Kidney (tissue), 14 donors: ENCODE data around the gene CAMKMT. TPM values are rescaled to one million over a fixed set of nuclear protein-coding genes. Genes with fewer than 3 reads are reported as not detected.

Source experiments
- DNase-seq, 5 donors: peaks; one replicate each; pipeline ENCODE4 v3.0.0-alpha.2; 2013 to 2020
- FAIRE-seq: peaks from 2 replicates; lab custom pipeline; 2012; peaks lifted over from hg19 to GRCh38; lab: Jason Lieb, UNC
- H3K27ac ChIP-seq, 2 donors: one replicate each; pipeline ENCODE4 v1.7.0; 2013; ENCODE audit warnings: low read depth in 2 of 2, low read length in 2 of 2, inconsistent platforms in 1 of 2
- H3K27me3 ChIP-seq: one replicate; pipeline ENCODE4 v1.7.1; 2013; ENCODE audit warnings: low read length, inconsistent platforms; ENCODE audit not compliant: control insufficient read depth, insufficient read depth
- H3K36me3 ChIP-seq, 3 donors: one replicate each; pipeline versions ENCODE4 v1.7.0 to v1.7.1; 2013; ENCODE audit warnings: low read length in 3 of 3, control low read depth in 1 of 3, inconsistent platforms in 1 of 3; ENCODE audit not compliant: insufficient read depth in 3 of 3, control insufficient read depth in 2 of 3
- H3K4me1 ChIP-seq, 3 donors: one replicate each; pipeline versions ENCODE4 v1.7.0 to v1.7.1; 2013; ENCODE audit warnings: low read length in 3 of 3, inconsistent platforms in 1 of 3, low read depth in 1 of 3; ENCODE audit not compliant: control insufficient read depth in 2 of 3, insufficient read depth in 2 of 3
- H3K4me3 ChIP-seq, 3 donors: one replicate each; pipeline versions ENCODE4 v1.7.0 to v1.8.1; 2013; ENCODE audit warnings: low read length in 3 of 3, control low read depth in 1 of 3, inconsistent platforms in 1 of 3
- H3K9ac ChIP-seq, 3 donors: one replicate each; pipeline versions ENCODE4 v1.7.0 to v1.7.1; 2013; ENCODE audit warnings: low read length in 3 of 3, control low read depth in 1 of 3, inconsistent platforms in 1 of 3
- H3K9me3 ChIP-seq, 3 donors: one replicate each; pipeline versions ENCODE4 v1.7.0 to v1.7.1; 2013; ENCODE audit warnings: low read length in 3 of 3, control low read depth in 1 of 3, inconsistent platforms in 1 of 3; ENCODE audit not compliant: control insufficient read depth in 2 of 3, insufficient read depth in 1 of 3
- CTCF ChIP-seq: IDR thresholded peaks from 3 replicates; pipeline ENCODE4 v1.5.1; 2012; ENCODE audit warnings: mild to moderate bottlenecking, moderate library complexity, borderline replicate concordance; ENCODE audit not compliant: insufficient read depth; ENCODE audit errors: extremely low read depth
- intact Hi-C: fragments of 100-400 bp; cut with DNase I; formaldehyde crosslinking; loops from one replicate; pipeline ENCODE4 v1.11.1; 2022
- polyA plus RNA-seq: library from polyadenylated mRNA; stranded (reverse); fragments of 350-450 nt; fragmentation: Illumina TruSeq; extraction: RNeasy Lipid Tissue Mini Kit (QIAGEN cat#74804); gene quantifications from one replicate; pipeline ENCODE4 v1.2.3, GENCODE V29; 2014; ENCODE audit warnings: low read depth, low replicate concordance; ENCODE audit not compliant: insufficient read depth
- total RNA-seq: library from RNA; stranded (reverse); fragmentation: NEBNext Ultra II Directional; extraction: Animal tissue kit (Norgen Biotek cat#: 25700); gene quantifications from one replicate; pipeline ENCODE4 v1.2.1, GENCODE V29; 2021
- donor health status: control.
- donor health status: control.
- donor health status: control.
- donor health status: control.
- donor health status: control.
- donor health status: DM: yes; HTN: yes; CAD: no.
- donor health status: Normal renal cell carcinoma (clear cell type).

The CAMKMT gene
- total and polyA plus RNA-seq, 2 donors from 2014 or later: 9.9 to 14.5 TPM

GRCh38 chr2:44650796-44651195, 289.0 kb downstream of the CAMKMT start:
- Histone ChIP-seq H3K27ac (no peak overlapping the region), H3K27me3 (no peaks in the 10 kb centered on the region), H3K36me3 (no peaks in the 10 kb centered on the region), H3K9me3 (no peaks in the 10 kb centered on the region), H3K4me3 (no peak overlapping the region), H3K4me1 (no peaks in the 10 kb centered on the region), H3K9ac (no peak overlapping the region)
- no peak for DNase-seq
- no peak for TF ChIP-seq CTCF
- intact Hi-C loops: no loop called here
- FAIRE-seq: no peak

GRCh38 chr2:44651974-44652373, 290.2 kb downstream of the CAMKMT start:
- FAIRE-seq: no peak
- TF ChIP-seq CTCF: no peak

GRCh38 chr2:44652701-44653100, 291.0 kb downstream of the CAMKMT start:
- TF ChIP-seq CTCF: no peak
- H3K4me1 ChIP-seq: no peaks in the 10 kb centered on the region
- H3K27ac ChIP-seq: no peak overlapping the region
- DNase-seq (peak in 1 of 5 donors; percentile 22), FAIRE-seq (no peak)
- no peak overlapping the region for H3K9ac ChIP-seq
- H3K9me3 ChIP-seq: no peaks in the 10 kb centered on the region
- H3K4me3 ChIP-seq: no peak overlapping the region
- H3K36me3 ChIP-seq: no peaks in the 10 kb centered on the region
- H3K27me3 ChIP-seq: no peaks in the 10 kb centered on the region
- intact Hi-C loops: no loop called here

More at GRCh38 chr2:44651974-44652373, 290.2 kb downstream of the CAMKMT start:
- no peaks in the 10 kb centered on the region for H3K27me3 ChIP-seq
- H3K9me3 ChIP-seq: no peaks in the 10 kb centered on the region
- H3K9ac ChIP-seq: no peak overlapping the region
- intact Hi-C loops: no loop called here
- DNase-seq: no peak
- no peaks in the 10 kb centered on the region for H3K4me1 ChIP-seq
- H3K27ac ChIP-seq: no peak overlapping the region
- H3K36me3 ChIP-seq: no peaks in the 10 kb centered on the region
- H3K4me3 ChIP-seq: no peak overlapping the region

- Histone ChIP-seq H3K36me3 (no peaks in the 10 kb centered on the region), H3K4me3 (no peak overlapping the region), H3K9me3 (no peaks in the 10 kb centered on the region), H3K4me1 (no peaks in the 10 kb centered on the region), H3K9ac (no peak overlapping the region), H3K27me3 (no peaks in the 10 kb centered on the region), H3K27ac (no peak overlapping the region)
- no peak for DNase-seq
- intact Hi-C loops: no loop called here
- no peak for FAIRE-seq
- TF ChIP-seq CTCF: no peak
These were observed 293.7 kb downstream of the CAMKMT start for GRCh38 chr2:44655401-44655864.
